Stimulated activated CD8-positive, alpha-beta memory T cell treated with anti-CD3 and anti-CD28 coated beads, Interleukin-7, amount 100 ng/mL, for 4 hours (primary cell): Measurements from ENCODE around the gene EHD3.

ENCODE experiments used
- DNase-seq, 2 donors: peaks; one replicate each; pipeline ENCODE4 v3.0.0-alpha.2; 2020; ENCODE audit warnings: low read depth in 2 of 2

EHD3 gene

DNA sequence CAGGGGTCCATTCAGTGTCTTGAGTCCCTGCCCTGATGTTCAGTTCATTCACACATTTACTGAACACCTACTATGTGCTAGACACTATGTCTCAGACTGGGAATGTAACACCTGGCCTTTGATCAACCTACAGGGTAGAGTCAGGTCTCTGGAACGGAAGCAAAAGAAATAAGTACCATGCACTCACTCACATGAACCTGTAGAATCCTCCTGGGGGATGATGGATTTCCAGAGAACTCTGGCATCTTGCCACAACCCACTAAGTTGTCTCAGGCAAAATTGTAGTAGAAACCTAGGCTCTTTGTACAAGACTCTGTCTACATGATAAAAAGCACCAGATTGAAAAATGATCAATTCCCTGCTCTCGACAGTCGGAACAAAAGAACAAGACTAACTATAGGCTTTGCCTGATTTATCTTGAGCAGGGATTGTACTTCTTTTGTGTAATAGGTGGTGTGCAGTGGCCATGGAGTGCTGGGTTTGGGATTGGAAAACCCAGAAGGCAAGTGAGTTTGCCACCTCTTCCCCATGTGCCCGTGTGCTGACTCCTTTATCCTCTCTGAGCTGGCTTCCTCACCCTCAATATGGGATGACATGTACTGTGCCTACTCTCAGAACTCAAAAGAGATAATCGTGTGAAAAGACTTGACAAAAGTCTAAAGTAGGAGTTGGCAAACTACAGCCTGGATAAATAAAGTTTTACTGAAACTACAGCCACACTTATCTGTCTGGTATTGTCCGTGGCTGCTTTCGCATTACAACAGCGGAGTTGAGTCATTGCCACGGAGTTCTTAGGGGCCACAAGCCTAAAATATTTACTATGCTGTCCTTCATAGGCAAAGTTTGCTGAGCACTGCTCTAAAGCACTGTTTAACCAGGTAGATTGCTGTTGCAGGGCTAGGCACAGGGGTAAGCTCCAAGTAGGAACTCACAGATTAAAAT lies 21.0 kb upstream of the EHD3 start:
- no peak for DNase-seq

DNA sequence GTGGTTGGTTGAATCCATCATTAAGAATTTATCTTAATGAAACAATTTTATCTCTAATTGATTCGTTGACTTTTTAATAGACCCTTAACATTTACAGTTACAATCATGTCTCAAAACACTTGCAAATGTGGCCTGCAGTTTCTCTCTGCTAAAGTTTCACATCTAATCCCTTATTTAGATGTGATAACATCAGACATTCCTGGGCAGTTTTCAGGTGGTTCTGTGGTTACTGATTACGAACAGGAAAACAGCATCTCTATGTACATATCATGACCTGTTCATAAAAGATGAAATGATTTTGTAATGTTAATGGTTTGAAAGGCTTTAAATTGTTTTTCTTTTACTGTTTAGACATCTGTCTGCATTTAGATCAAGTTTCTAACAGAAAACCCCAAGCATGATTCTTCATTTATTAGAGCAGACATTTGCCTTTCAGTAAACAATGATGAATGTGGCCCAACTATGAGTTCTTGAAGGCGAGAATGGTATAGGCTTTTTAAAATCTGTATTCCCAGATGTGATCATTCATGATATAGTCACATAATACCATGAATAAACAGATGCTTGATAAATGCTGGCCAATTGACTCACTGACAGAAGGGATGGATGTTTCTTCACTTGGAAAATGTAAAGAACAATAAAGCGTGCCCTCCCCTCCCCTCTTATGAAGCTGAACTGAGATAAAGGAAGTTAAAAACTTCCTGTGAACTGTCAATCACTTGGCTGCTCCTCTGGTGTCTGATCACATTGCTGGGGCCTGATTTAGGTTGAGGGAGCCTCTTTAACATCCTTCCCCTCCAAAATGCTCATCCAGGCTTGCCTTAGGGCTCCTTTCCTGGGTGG lies 20.1 kb upstream of the EHD3 start:
- DNase-seq, result no peak

DNA sequence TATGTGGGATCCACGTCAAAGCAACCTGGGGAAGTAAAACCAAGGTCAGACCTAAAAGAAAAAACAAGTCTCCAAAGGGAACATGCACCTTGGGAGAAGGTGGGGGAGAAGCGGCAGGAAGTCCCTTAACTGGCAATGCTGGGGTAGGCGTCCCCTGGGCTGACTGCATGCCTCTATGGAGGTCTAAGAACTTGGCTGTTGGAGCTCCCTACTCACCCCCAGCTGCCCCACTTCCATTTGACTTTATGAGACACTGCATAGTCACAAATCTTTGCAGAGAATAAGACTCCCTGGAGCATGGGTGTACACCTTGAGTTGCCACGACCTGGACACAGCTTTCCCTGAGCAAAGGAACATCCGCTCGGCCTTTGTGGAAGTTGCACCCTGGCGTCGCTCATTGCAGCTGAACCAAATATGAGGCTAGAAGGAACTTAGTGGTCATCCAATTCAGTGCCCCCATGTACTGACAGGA lies 19.5 kb upstream of the EHD3 start:
- DNase-seq, result no peak

DNA sequence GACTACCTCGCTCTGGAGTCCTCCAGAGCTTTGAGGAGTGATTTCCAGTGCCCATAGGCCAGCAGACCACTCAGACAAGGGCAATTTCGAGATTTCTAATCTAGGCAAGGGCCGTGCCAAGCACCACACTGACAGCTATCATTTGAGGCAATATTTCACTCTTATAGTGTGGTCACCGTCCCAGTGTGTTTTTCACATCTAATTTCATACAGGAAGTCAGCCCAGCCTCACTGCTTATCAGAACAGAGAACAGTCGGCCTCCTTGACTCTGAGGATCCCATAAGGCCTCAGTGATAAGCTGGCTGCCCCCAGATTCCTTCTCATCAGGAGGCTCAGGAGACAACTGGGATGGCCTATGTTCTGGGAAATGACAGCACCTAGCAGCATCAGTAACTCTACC lies 17.2 kb upstream of the EHD3 start:
- no peak for DNase-seq

DNA sequence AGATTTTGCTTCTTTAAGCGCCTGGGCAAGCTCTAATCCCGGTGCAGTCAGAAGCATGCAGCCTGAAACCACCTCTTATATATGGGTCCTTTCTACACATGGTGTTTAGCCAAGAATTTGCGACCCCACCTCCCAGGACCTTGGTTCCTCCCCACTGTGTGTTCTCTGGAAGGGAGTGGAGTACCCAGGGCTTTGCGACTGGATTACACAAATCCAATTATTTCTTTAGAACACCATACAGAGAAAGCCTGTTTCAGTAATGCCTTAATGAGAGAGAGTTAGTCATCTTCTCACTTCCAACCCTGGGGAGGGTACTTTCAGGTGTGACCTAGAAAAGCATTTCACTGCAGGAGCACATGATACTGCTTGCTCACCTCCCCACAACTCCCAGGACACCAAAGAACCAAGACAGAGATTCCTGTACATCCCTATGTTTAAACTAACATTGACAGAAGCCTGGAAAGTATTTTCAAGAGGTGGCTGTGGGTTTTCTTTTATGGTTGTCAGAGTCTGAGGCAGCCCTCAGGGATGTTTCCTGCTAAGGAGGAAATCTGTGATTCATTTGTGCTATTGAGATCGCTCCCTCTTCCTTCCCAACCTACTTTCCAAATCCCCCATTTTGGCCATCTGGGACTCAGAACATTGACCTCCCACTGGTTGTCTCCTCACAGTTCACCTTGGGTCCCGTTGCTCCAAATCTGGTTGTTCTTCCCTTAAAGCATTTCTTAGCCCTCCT lies 16.3 kb upstream of the EHD3 start, which contains the start of gene CAPN14:
Gene CAPN14 (minus strand): TSS at position 51 of the 736 bp plus-strand sequence. CDS start 12,068 bp downstream, outside the sequence.
- DNase-seq, result no peak

DNA sequence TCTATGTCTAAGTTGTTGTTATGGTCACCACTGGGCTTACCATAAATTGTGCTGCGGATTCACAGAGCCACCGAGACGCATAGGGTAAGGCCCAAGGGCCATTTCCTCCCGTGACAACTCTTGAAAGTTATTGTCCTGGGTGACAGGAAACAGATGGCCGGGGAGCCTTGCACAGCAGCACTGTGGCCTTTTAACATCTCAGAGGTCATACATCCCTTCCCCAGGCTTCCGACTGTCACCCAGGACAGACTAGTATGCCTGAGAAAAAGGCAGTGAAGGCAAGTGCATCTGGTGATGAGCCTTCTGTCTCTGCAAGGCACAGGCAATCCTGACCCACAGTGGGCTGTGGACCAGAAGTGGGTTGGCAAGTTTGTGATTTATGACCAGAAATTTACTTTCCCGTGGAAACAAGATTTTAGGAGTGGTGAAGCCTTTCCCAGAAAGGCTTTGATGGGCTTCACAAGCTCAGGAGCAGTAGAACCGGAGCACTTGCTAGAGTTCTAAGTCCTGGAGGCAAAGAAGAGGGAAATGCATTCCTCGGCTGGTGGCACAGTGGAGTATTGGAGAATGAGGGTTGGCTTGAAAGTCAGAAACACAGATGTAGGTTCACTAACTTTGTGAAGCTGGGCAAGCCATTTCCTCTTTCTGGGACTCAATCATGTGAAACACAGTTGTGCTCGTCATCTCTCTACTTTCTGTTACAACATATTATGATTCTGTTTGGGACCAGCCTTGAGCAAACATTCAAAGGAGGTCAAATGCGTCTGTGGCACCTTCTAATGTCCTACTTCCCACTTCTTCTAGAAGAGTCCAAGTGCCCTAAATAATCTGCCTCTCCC lies 14.6 kb upstream of the EHD3 start:
- no peak for DNase-seq

DNA sequence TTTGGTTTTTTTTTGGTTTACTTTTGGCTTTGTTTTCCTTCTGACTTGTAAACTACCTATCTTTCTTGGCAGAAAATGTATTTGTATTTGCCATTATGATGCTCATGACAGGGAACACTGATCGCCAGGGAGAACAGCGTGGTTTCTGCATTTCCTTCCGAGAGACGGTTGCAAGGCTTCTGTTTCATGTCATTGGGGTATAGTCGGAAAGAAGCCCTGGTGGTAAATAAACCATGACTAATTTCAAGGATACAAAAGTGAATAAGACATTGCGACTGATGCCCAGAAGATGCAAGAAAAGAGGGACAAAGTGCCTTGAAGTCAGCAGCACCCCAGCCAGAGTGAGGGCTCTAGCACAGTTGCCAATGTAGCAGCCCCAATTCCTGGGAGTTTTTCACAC lies 12.4 kb upstream of the EHD3 start:
- no peak for DNase-seq

DNA sequence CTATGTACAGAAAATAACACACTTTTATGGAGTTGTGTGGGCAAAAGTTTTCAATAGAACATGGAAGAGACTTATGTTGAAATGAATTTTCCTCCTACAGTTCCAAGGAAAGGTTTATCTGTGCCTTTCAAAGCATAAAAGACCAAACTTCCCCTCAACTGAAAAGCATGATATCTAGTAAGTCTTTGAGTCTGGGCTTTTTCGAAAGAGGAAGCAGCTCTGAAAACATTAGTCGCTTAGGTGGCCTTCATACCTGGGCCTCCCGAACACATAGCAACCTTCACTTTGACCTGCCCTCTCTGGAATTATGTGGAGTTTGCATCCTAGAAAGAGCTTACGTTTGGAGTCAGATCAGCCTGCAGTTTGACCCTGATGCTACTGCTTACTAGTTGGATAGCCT lies 11.9 kb upstream of the EHD3 start:
- no peak for DNase-seq

DNA sequence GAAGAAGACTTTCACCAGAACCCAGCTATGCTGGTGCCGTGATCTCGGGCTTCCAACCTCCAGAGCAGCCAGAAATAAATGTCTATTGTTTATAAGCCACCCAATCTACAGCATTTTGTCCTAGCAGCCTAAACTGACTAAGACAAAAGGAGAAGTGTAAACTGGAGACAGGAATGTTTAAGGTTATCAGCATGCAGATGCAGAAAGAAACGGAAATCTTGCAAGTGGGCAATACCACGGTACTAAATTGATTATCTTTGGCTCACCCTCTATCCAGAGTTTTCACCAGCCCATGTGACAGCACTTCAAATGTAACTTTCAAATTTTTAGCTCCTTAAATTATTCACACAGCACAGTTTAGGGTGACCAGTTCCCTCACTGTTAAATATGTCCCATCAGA lies 10.9 kb upstream of the EHD3 start:
- DNase-seq, result no peak

DNA sequence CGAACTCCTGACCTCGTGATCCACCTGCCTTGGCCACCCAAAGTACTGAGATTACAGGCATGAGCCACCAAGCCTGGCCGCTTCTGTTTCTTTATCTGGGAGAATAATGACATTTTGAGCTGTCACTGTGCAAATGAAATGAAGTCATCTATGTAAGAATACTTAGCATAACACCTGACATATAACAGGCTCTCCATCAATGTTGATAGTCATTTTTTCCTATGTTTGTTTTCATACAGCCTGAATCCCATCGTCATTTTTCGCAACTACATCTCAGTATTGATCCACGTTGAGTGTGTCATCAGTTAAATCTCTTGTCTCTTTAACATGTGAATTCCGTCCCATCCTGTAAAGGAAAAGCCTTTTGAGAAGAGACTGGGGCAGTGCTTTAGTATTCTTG lies 10.2 kb upstream of the EHD3 start:
- DNase-seq, result no peak

DNA sequence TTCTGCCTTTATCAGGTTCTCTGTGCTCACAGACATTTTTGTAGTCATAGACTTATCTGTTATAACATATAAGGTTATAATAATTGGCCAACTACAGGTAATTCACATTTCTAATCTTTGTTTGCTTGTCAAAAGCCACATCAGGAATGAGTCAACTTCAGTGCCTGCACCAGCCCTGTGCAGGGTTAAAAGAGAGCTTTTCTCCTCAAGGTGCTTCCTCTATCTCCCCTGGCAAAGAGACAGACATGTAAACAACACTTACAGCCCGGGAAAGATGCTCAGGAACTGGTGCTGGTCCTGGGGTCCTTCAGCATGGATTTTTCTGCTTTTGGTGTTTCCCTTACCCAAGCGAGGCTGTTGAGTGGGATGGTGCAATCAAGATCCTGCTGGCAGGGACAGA lies 7.7 kb upstream of the EHD3 start:
- DNase-seq, result no peak

DNA sequence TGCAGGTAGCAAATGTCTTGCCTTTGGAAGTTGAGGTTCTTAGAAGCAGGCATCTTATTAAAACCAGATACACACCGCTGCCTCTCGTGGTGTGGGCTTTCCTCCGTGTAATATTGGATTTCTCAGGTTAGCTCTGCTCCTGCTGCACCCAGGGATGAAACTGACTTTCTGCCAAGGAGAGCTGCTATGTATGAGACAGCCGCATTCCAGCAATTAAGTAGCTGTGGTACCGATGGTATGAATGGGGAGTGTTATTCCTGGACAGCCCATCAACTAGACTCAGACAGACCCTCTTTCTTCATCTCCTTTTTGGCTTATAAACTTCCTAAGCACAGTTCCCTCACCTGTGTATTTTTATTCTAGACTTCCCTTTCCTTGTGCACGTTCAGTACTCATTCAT lies 6.8 kb upstream of the EHD3 start:
- no peak for DNase-seq

DNA sequence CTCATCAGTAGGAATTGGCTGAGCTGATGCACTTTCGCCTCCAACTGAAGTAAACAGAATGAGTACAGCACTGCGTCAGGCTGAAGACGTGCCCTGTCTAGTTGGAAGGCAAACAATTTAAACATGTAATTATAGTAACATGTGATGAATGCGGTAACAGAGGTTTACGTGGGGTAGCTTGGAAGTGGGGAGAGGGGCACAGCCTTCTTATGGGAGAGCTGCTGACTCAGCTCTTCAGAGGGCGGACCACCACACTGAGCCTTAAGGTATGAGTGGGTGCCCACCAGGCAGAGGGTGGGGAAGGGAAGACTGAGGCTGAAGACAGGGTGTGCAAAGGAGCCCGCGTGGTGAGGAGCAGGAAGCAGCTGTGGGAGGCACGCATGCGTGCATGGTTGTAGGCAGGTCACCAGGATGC lies 6.2 kb upstream of the EHD3 start:
- no peak for DNase-seq

DNA sequence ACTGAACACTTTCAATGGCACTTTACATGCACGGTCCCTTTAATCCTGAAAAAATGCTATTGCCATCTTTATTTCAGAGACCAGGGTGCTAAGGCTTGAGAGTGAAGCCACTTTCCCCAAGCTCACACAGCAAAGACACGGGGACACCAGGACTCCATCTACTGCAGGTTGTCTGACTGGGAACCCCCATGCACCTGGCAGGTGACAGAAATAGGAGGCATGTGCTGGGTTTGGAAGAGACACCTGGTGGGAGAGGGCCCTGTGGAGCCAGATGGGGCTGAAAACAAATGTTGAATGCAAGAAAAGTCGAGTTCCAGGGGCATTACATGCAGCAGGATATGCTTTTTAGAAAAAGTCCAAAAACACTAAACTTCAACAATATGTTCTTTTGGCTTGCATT lies 5.2 kb upstream of the EHD3 start:
- DNase-seq, result no peak

DNA sequence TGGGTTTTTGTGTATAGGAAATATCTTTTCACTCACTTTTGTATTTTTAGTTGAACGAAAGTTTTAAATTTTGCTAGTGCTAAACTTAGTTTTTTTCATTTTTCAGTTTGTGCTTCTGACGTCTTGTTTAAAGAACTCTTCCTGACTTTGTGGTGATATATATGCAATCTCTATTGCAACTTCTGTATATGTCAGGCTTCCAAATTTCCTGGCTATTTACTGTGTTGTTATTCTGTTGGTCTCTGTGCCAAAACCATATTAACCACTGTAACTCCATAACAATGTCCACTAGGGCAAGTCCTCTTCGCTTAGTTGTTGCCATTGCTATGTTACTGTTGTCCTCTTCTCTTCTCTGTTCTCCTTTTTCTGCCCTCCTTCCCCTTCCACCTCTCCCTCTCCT lies 3.2 kb upstream of the EHD3 start:
- no peak for DNase-seq

DNA sequence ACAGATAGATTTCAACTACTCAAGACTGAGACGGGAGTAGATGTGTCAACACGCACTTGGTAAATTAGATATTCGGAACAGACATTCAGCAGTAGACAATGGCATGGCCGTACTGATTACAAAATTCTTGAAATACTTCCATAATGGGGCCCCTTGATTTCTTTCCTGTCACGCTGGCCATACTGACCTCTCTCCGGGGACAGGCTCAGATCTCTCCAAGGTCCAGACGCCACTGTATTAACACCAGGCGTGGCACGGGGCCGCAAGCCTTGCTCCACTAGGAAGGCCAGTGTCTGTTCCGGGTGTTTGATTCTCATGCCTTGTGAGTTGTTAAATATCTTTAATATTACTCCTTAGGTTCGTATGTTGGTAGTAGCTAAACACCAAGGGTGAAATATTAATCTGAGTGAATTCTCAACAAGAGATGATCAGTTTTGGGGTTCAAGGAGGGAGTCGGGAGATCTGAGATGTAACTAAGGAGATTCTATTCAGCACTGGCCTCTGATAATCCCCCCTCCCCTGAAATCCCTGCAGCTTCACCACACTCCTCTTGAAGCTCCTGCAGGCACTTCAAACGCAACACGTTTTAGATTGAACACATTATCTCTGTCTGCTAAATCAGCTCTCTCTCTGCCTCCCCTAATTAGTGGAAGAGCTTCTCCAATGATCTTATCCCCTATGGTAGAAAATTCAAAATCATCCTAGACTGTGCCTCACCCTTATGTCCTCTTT lies 2.2 kb upstream of the EHD3 start:
- DNase-seq, result no peak

DNA sequence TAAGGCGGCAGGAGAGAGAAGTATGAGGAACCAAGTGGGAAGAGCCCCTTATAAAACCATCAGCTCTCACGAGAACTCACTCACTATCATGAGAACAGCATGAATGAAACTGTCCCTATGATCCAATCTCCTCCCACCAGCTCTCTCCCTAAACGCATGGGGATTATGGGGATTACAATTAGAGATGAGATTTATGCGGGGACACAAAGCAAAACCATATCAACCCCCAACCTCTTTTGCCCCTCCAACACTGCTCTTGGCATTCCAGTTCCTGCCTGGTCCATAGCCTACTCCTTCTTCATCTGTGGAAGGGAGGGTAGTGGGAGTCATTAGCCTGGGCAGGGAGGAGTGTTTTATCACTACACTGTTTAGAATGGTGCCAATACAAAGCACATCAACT lies 1.4 kb upstream of the EHD3 start:
- no peak for DNase-seq

DNA sequence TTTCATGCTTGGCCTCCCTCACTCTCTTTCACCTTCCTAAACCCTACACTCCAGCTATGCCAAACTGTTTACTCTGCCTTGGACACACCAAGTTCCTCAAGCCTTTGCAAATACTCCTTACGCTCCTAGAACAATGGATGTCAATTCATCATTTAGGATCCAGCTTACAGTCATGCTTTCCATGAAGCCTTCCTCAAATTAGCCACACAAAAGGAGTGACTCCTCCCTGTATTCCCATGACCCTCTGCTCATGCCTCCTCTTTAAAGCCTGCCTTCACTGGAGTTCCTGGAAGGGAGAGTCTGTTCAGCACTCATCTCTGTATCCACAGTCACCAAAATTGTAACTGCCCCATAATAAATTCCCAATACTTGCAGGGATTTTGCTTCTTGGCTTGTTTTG lies 721 bp upstream of the EHD3 start:
- DNase-seq, result no peak

DNA sequence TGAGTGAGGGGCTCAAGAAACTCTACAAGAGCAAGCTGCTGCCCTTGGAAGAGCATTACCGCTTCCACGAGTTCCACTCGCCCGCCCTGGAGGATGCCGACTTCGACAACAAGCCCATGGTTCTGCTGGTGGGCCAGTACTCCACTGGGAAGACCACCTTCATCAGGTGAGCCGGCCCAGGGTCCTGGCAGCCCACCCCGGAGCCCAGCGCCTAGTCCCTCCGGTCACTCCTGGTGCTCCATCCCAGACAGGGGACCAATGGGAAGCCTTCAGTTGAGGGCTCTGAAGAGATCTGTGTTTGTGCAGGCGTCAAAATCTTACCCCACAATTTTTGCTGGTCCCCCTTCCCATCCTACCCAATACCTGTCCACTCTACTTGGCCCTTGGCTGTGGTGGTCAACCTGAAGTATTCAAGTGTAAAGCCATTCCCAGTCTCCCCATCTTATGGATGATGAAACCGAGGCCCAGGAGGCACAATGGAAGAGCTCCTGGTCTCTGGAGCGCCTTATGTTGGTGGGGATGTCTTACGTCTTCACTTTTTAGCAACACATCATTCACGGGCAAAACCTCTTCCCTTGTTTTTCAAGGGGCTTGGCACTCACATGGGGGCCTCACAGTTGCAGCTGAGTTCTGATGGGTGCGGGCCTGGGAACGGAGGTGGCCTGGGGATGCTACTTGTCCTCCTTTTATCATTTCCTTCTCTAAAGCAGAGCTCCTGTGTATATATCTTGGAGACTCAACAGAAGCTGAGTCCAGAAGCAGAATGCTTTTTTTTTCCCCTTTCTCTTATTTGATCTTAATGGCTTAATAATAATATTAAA lies 941 bp downstream of the EHD3 start:
- no peak for DNase-seq

DNA sequence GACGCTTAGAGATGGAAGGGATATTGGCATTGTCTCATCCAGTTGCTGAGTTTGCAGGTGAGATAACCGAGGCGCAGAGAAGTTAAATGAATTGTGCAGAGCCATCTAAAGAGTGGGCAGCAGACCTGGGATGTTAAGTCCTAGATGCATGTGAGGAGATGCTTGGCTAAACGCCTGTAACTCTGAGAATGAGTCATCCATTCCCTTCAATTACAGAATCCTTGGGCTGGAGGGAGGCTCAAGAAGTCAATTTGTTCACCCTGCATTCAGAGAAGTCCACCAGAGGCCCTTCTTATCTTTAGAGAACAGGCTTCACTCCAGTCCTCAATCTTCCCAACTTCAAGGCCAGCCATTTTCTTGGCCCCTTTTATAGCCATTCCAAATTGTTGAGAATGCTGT lies 1.6 kb downstream of the EHD3 start:
- DNase-seq, result no peak
